ENCODE data around the gene DAPK1.

DAPK1 gene

DNA sequence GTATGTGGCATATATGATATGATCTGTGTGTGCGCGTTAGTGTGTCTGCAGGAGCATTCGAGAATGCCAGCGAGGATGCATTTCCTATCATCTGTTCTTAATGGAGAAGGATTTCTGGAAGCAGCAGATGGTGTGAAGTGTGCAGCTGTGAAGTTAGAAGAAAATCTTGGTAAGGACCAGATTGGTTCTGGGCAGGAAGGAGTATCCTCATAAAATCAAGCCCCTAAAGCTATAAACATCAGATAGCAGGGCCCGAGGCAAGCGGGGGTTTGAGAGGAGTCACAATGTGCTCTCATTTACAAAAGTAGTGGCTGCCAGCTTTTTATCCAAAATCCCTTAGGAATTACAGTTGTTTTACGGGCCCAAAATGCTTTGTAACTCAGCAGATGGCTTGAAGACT lies 40.0 kb downstream of the DAPK1 start:
- Histone ChIP-seq H3K4me3 (ENCODE audit: low read length) (no peak overlapping the region), H3K27ac (ENCODE audit: low read length) (no peak overlapping the region), H3K4me2 (ENCODE audit: low read depth, low read length) (no peak overlapping the region), H3K79me2 (ENCODE audit: low read length) (peaks cover 54% of the 10 kb centered on the region), H3K27me3 (replicated peaks; ENCODE audit: insufficient read depth, low read length) (no peaks in the 10 kb centered on the region), H3K9ac (ENCODE audit: low read length) (no peak overlapping the region), H3K9me3 (replicated peaks; ENCODE audit: insufficient read depth, low read length) (no peaks in the 10 kb centered on the region), H3K36me3 (replicated peaks; ENCODE audit: insufficient read depth, low read length) (peaks cover 7% of the 10 kb centered on the region; the same call in 1 of the 2 replicates), H3F3A (ENCODE audit: insufficient read depth, low read length) (no peaks in the 10 kb centered on the region), H3K9me2 (replicated peaks; ENCODE audit: insufficient read depth, low read length) (no peaks in the 10 kb centered on the region), H3K4me1 (ENCODE audit: low read length) (no peaks in the 10 kb centered on the region), H2AFZ (ENCODE audit: low read length) (no peak overlapping the region), H4K20me1 (ENCODE audit: insufficient read depth, low read length) (no peaks in the 10 kb centered on the region)
- TF ChIP-seq EZH2phosphoT487 (IDR thresholded peaks at IDR 0.05; ENCODE audit: low read length) (no peak), EZH2 (optimal IDR thresholded peaks at IDR 0.05; ENCODE audit: low read depth, low read length) (no peak)
- TF ChIP-seq, protein P1, sequence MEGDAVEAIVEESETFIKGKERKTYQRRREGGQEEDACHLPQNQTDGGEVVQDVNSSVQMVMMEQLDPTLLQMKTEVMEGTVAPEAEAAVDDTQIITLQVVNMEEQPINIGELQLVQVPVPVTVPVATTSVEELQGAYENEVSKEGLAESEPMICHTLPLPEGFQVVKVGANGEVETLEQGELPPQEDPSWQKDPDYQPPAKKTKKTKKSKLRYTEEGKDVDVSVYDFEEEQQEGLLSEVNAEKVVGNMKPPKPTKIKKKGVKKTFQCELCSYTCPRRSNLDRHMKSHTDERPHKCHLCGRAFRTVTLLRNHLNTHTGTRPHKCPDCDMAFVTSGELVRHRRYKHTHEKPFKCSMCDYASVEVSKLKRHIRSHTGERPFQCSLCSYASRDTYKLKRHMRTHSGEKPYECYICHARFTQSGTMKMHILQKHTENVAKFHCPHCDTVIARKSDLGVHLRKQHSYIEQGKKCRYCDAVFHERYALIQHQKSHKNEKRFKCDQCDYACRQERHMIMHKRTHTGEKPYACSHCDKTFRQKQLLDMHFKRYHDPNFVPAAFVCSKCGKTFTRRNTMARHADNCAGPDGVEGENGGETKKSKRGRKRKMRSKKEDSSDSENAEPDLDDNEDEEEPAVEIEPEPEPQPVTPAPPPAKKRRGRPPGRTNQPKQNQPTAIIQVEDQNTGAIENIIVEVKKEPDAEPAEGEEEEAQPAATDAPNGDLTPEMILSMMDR (IDR thresholded peaks at IDR 0.05; ENCODE audit: low read length), result no peak
- DNase-seq, result no peak

DNA sequence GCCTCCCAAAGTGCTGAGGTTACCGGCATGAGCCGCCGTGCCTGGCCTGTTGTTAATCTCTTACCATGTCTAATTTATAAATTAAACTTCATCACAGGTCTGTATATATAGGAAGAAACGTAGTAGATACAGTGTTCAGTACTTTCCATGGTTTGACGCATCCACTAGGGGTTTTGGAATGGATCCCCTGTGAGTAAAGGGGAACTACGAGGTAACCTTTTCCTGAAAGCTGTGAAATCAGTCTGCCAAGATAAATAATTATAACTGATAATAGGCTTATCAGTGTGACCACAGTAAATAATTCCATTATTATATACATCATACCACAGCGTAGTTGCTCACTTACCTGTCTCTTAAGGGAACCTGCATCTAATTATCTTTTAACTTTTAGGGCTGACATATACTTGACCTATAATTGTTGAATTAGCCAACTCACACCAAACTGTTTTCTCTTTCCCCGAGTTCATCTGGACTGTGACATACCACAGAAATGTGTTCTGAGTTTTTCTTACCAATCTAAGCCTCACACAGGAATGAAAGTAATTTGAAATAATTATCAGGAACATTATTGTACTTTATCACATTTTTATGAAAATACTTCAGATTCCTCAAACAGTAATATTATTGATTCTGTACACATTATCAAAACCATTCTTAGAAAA lies 42.9 kb downstream of the DAPK1 start:
- no peaks in the 10 kb centered on the region for H3K9me2 ChIP-seq (replicated peaks; ENCODE audit: insufficient read depth, low read length)
- no peak overlapping the region for H2AFZ ChIP-seq (ENCODE audit: low read length)
- no peaks in the 10 kb centered on the region for H3K27me3 ChIP-seq (replicated peaks; ENCODE audit: insufficient read depth, low read length)
- no peaks in the 10 kb centered on the region for H3F3A ChIP-seq (ENCODE audit: insufficient read depth, low read length)
- H3K4me3 ChIP-seq (ENCODE audit: low read length), result no peak overlapping the region
- H3K36me3 ChIP-seq (replicated peaks; ENCODE audit: insufficient read depth, low read length), result peaks cover 7% of the 10 kb centered on the region; the same call in 1 of the 2 replicates
- no peaks in the 10 kb centered on the region for H4K20me1 ChIP-seq (ENCODE audit: insufficient read depth, low read length)
- no peaks in the 10 kb centered on the region for H3K4me1 ChIP-seq (ENCODE audit: low read length)
- DNase-seq, result no peak
- peaks cover 41% of the 10 kb centered on the region for H3K79me2 ChIP-seq (ENCODE audit: low read length)
- H3K4me2 ChIP-seq (ENCODE audit: low read depth, low read length), result no peak overlapping the region
- TF ChIP-seq, protein P1 (IDR thresholded peaks at IDR 0.05; ENCODE audit: low read length), result no peak
- TF ChIP-seq EZH2phosphoT487 (IDR thresholded peaks at IDR 0.05; ENCODE audit: low read length) (no peak), EZH2 (optimal IDR thresholded peaks at IDR 0.05; ENCODE audit: low read depth, low read length) (no peak)
- no peak overlapping the region for H3K9ac ChIP-seq (ENCODE audit: low read length)
- H3K9me3 ChIP-seq (replicated peaks; ENCODE audit: insufficient read depth, low read length), result no peaks in the 10 kb centered on the region
- no peak overlapping the region for H3K27ac ChIP-seq (ENCODE audit: low read length)

DNA sequence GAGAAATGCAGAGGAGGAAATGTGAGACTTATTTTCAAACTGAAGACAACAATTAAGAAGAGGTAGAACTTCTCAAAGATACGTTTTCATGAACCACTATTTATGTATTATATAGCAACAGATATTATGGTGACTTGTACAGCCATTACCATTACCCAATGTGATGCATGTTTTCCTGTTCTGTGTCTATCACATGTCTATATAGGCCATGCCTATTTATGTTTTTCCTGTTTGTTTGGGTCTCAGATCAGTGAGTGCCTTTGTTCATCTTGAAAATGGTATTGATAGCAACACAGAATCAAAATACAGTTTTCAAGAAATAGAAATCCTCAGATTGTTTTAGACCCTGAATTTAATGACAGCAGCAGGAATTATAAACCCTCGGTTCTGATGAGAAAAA lies 44.0 kb downstream of the DAPK1 start:
- Histone ChIP-seq H2AFZ (ENCODE audit: low read length) (no peak overlapping the region), H3K36me3 (replicated peaks; ENCODE audit: insufficient read depth, low read length) (peaks cover 7% of the 10 kb centered on the region; the same call in 1 of the 2 replicates), H3K4me3 (ENCODE audit: low read length) (no peak overlapping the region), H3K4me2 (ENCODE audit: low read depth, low read length) (no peak overlapping the region), H3K27ac (ENCODE audit: low read length) (no peak overlapping the region), H4K20me1 (ENCODE audit: insufficient read depth, low read length) (no peaks in the 10 kb centered on the region), H3K79me2 (ENCODE audit: low read length) (peaks cover 40% of the 10 kb centered on the region), H3K9ac (ENCODE audit: low read length) (no peak overlapping the region), H3K9me3 (replicated peaks; ENCODE audit: insufficient read depth, low read length) (no peaks in the 10 kb centered on the region), H3K4me1 (ENCODE audit: low read length) (no peaks in the 10 kb centered on the region), H3K9me2 (replicated peaks; ENCODE audit: insufficient read depth, low read length) (no peaks in the 10 kb centered on the region), H3F3A (ENCODE audit: insufficient read depth, low read length) (no peaks in the 10 kb centered on the region), H3K27me3 (replicated peaks; ENCODE audit: insufficient read depth, low read length) (no peaks in the 10 kb centered on the region)
- TF ChIP-seq EZH2phosphoT487 (IDR thresholded peaks at IDR 0.05; ENCODE audit: low read length), result no peak
- no peak for TF ChIP-seq EZH2 (optimal IDR thresholded peaks at IDR 0.05; ENCODE audit: low read depth, low read length)
- TF ChIP-seq, protein P1 (IDR thresholded peaks at IDR 0.05; ENCODE audit: low read length), result no peak
- DNase-seq, result no peak
